Measurements from ENCODE around the gene HEATR5A.

The HEATR5A gene

GRCh38 chr14:31401369-31401932, 18.9 kb downstream of the HEATR5A start:
- Histone ChIP-seq H3K9me3 (ENCODE audit: control insufficient read depth, low read length) (no peaks in the 10 kb centered on the region), H3K4me3 (ENCODE audit: low read depth, low read length) (no peak overlapping the region), H3K36me3 (ENCODE audit: control insufficient read depth, insufficient read depth, low read length) (no peaks in the 10 kb centered on the region), H3K27me3 (ENCODE audit: control insufficient read depth, insufficient read depth, low read length) (no peaks in the 10 kb centered on the region), H3K79me2 (peaks cover 2% of the 10 kb centered on the region), H3K4me1 (peaks cover 16% of the 10 kb centered on the region), H3K9ac (no peak overlapping the region), H2AFZ (no peak overlapping the region), H3K4me2 (ENCODE audit: low read length) (no peak overlapping the region), H3K27ac (no peak overlapping the region)
- TF ChIP-seq CTCF (IDR thresholded peaks at IDR 0.05) = no peak

GRCh38 chr14:31400031-31400638, 20.2 kb downstream of the HEATR5A start:
- no peak for TF ChIP-seq CTCF (IDR thresholded peaks at IDR 0.05)
- Histone ChIP-seq H3K4me1 (peaks cover 5% of the 10 kb centered on the region), H3K4me3 (ENCODE audit: low read depth, low read length) (no peak overlapping the region), H3K36me3 (ENCODE audit: control insufficient read depth, insufficient read depth, low read length) (no peaks in the 10 kb centered on the region), H3K79me2 (no peaks in the 10 kb centered on the region), H3K9ac (no peak overlapping the region), H3K4me2 (ENCODE audit: low read length) (no peak overlapping the region), H3K9me3 (ENCODE audit: control insufficient read depth, low read length) (no peaks in the 10 kb centered on the region), H2AFZ (no peak overlapping the region), H3K27me3 (ENCODE audit: control insufficient read depth, insufficient read depth, low read length) (no peaks in the 10 kb centered on the region), H3K27ac (no peak overlapping the region)

DNA sequence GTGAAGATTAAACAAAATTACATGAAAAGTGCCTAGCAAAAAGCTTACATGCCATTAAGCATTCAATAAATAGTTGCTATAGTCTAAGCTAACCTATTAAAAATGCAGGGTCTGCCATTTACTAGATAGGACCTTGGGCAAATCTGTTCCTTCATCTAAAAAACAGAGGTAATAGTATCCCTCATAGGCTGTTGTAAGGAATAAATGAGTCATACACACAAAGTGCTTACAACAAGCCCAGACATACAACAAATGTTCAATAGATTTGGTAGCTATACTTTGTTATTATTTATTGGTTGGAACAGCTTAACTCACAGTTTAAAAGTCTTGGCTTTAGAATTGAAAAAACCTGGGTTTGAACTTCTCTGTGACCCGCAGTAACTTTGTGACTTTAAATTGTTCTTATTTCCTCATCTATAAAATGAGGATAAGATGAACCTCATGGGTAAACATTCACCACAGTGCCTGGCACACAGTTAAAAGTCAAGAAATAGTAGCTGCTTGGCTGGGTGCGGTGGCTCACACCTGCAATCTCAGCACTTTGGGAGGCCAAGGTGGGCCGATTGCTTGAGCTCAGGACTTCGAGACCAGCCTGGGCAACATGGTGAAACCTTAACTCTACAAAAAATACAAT, 24.7 kb downstream of the HEATR5A start:
- Histone ChIP-seq H3K9me3 (ENCODE audit: control insufficient read depth, low read length) (no peaks in the 10 kb centered on the region), H3K79me2 (no peaks in the 10 kb centered on the region), H3K4me3 (ENCODE audit: low read depth, low read length) (no peak overlapping the region), H3K36me3 (ENCODE audit: control insufficient read depth, insufficient read depth, low read length) (no peaks in the 10 kb centered on the region), H3K27me3 (ENCODE audit: control insufficient read depth, insufficient read depth, low read length) (no peaks in the 10 kb centered on the region), H3K4me2 (ENCODE audit: low read length) (no peak overlapping the region), H3K27ac (no peak overlapping the region), H3K4me1 (no peaks in the 10 kb centered on the region), H3K9ac (no peak overlapping the region), H2AFZ (no peak overlapping the region)
- TF ChIP-seq CTCF (IDR thresholded peaks at IDR 0.05) = no peak

- no peak overlapping the region for H3K4me2 ChIP-seq (ENCODE audit: low read length)
- no peaks in the 10 kb centered on the region for H3K36me3 ChIP-seq (ENCODE audit: control insufficient read depth, insufficient read depth, low read length)
- H3K9me3 ChIP-seq (ENCODE audit: control insufficient read depth, low read length) = no peaks in the 10 kb centered on the region
- H3K9ac ChIP-seq = no peak overlapping the region
- H3K4me3 ChIP-seq (ENCODE audit: low read depth, low read length) = no peak overlapping the region
- no peaks in the 10 kb centered on the region for H3K4me1 ChIP-seq
- no peak overlapping the region for H2AFZ ChIP-seq
- no peaks in the 10 kb centered on the region for H3K79me2 ChIP-seq
- TF ChIP-seq CTCF (IDR thresholded peaks at IDR 0.05) = no peak
- no peaks in the 10 kb centered on the region for H3K27me3 ChIP-seq (ENCODE audit: control insufficient read depth, insufficient read depth, low read length)
- H3K27ac ChIP-seq = no peak overlapping the region
Measured at GRCh38 chr14:31395119-31395518, 25.2 kb downstream of the HEATR5A start.

Data from parathyroid adenoma (tissue), 2 donors.